Activated T-cell treated with anti-CD3 and anti-CD28 coated beads for 48 hours (primary cell): ENCODE data around the gene CTSA.
A peak's percentile ranks its signal among the peaks of the same experiment; 100 is the strongest.
"Not testable (repeated sequence)": the region's sequence is repeated elsewhere in the genome, so short reads cannot be mapped to it uniquely, and the experiment has no call there.

ENCODE experiments used
- DNase-seq: peaks from one replicate; pipeline ENCODE4 v3.0.0-alpha.2; 2020; ENCODE audit warnings: low read depth

Gene CTSA

DNA sequence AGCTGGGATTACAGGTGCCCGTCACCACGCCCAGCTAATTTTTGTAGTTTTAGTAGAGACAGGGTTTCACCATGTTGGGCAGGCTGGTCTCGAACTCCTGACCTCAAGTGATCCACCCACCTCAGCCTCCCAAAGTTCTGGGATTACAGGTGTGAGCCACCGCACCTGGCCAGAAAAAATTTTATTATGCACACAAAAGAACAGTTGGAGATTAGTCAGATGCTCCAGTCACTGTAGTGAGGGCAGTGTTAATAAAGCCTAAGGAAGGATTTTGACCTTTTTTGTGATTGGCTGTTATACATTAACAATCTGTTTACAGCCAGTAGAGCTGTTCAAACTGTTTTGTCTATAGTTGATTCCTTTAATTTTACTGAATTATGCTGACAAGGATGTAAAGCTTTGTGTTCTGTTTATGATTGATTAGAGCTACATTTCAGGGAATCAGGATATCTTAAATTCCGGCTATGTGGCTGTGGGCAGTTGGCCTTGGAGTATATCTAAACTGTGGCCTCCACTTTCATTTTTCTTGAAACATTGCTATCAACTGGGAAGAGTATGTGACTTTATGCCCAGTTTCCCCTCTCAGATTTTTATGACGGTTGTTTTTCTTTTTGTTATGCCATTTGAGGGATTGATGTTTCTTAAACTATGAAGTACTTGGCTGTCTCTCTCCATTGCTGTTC lies 23.9 kb upstream of the CTSA start:
- no peak for DNase-seq

DNA sequence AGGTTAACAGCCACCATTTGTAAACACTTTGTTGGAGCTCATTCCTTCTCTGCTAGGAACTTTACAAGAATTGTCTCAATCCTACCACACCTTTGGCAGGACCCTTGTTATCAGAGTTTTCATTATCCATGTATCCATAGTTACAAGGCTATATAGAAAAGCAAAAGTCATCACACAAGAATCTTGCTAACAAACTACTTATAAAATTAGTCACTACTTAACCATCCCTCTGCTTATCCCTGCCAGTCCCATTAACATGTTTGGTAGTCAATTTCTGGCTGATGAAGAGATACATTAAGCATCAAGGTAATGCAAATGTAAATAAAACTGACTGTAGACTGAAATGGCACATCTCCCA lies 23.3 kb upstream of the CTSA start:
- no peak for DNase-seq

GRCh38 chr20:45872626-45873025 lies 18.5 kb upstream of the CTSA start:
- no peak for DNase-seq

DNA sequence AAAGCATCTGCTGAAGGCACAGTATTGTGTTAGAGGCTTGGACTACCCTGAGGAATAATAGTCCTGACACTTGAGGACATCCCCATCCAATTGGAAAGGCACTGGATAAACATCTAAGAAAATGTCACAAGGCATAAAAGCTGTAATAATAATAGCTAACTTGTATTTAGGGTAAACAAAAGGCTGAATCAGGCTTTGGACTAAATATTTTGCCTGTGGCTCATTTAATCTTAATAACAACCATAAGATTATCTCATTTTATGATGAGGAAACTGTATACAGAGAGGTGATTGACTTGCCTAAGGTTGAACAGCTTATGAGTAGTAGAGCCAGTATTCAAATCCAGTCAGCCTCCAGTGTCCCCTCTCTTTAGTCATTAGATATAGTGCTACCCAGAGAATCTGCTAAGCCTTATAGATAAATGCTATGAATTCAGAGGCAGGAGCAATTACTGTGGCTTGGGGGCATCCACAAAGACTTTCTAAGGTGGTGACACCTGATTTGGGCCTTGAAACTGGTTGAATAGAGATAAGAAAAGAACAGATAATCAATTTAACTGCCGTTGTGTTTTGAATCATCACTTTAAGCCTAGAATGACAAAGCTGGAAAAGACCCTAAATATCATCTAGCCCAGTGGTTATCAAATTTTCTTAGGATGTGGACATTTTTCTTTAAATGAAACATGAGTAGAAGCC lies 17.6 kb upstream of the CTSA start:
- DNase-seq, result no peak

DNA sequence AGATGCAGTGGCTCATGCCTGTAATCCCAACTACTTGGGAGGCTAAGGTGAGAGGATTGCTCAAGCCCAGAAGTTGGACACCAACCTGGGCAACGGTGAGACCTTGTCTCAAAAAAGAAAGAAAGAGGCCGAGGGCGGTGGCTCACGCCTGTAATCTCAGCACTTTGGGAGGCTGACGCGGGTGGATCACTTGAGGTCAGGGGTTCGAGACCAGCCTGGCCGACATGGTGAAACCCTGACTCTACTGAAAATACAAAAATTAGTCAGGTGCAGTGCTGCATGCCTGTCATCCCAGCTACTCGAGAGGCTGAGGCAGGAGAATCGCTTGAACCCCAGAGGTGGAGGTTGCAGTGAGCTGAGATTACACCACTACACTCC lies 17.0 kb upstream of the CTSA start:
- DNase-seq, result not testable (repeated sequence)

GRCh38 chr20:45874576-45874975 lies 16.6 kb upstream of the CTSA start:
- DNase-seq, result no peak

DNA sequence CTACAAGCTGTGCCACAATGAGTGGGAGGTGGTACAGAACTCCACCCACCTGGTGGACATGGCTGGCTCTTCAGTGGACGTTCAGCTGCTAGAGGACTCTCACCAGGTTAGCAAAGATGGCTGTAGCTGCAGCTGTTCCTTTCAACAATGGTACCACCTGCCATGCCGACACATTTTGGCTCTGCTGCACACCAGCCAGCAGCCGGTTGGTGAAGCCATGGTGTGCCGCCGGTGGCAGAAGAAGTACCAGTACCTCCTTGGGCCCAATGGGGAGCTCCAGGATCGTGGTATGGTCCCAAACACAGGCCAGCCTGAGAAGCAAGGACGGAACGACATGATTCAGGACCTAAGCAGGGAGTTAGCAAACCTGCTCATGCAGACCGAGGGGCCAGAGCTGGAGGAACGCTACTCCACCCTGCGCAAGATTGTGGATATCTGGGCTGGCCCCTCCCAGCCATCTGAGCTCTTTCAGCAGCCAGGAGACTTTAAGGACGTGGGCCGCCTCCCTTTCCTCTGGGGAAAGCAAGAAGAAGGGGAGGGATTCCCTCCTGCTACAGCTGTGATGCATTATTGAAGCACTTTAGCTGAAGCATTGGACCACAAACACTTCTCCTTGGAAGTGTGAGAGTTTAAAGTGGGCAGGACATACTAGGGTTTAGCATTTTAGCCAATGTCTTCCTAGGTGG lies 12.9 kb upstream of the CTSA start:
- DNase-seq, result no peak

GRCh38 chr20:45880988-45881788 lies 9.9 kb upstream of the CTSA start, which contains the start of gene ZSWIM1:
Gene ZSWIM1 (plus strand): TSS chr20:45881227. CDS start chr20:45882593, 1,366 bp downstream.
- DNase-seq, result peak; percentile 96

DNA sequence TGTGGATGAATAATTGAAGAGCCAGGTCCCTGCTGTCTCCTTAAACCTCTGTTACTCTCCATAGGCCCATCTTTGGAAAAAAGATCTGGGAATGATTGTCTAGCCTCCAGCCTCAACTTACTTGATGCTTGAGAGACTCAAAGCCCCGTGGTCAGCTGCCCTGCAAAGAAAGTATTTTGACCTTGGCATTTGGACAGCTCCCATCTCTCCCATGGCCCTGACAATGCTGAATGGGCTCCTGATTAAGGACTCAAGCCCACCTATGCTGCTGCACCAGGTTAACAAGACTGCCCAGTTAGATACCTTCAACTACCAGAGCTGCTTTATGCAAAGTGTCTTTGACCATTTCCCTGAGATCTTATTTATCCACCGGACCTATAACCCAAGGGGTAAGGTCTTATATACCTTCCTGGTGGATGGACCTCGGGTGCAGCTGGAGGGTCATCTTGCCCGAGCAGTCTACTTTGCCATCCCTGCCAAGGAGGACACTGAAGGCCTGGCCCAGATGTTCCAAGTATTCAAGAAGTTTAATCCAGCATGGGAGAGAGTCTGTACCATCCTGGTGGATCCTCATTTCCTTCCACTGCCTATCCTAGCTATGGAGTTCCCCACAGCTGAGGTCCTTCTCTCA lies 8.6 kb upstream of the CTSA start:
- no peak for DNase-seq

- no peak for DNase-seq
These were observed 8.1 kb upstream of the CTSA start for GRCh38 chr20:45883100-45883469.

- DNase-seq, result no peak
These were observed 4.4 kb upstream of the CTSA start for GRCh38 chr20:45886590-45887345.

GRCh38 chr20:45887346-45887715 lies 3.8 kb upstream of the CTSA start, which contains the start of gene SPATA25:
Gene SPATA25 (minus strand): TSS chr20:45887622. CDS start chr20:45887590, 32 bp downstream.
- DNase-seq, result no peak

DNA sequence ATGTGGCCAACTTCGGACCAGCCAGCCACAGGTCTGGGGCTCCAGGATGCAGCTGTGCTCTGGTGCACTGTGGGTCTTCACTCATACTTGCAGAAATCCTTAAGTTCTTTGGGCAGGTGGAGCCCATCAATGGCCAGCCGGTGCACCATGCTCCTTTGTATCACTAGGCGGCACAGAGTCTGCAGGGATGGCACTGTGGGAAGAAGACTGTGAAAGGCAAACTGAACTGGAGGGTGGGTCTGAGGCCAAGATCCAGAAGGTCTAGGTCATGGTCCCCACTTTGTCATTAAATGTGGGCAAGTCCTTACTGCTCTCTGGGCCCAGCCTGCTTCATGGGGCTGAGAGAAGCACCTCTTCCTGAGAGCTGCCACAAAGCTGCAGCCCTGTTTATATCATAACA lies 2.5 kb upstream of the CTSA start:
- no peak for DNase-seq

- peak; percentile 49 for DNase-seq
These were observed 804 bp upstream of the CTSA start for GRCh38 chr20:45890077-45890984.

GRCh38 chr20:45892049-45892825 lies 1.1 kb downstream of the CTSA start:
- DNase-seq, result no peak

DNA sequence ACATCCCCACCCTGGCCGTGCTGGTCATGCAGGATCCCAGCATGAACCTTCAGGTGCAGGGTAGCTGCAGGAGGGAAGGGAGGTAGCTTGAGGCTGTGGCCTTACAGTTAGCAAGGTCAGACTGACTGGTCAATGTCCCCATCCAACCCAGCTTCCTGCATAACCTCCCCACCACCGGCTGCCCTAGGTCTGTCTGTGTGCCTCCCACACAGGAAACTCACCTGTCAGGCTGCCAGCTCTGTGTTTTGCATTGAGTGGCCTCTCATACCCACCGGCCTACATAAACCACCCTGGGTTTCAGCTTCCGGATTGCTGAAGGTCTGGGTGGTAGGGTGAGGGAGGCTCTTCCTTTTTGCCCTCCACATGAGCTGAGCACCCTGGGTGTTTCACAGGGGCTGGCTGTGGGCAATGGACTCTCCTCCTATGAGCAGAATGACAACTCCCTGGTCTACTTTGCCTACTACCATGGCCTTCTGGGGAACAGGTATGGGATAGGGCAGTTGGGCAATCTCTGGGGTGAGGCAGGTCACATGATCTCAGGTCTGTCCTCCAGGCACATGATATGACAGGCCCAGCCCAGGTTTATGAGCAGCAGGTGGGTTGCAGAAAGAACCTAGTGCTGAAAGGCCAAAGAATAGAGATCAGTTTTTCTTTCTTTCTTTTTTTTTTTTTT lies 1.8 kb downstream of the CTSA start:
- peak; percentile 8 for DNase-seq

DNA sequence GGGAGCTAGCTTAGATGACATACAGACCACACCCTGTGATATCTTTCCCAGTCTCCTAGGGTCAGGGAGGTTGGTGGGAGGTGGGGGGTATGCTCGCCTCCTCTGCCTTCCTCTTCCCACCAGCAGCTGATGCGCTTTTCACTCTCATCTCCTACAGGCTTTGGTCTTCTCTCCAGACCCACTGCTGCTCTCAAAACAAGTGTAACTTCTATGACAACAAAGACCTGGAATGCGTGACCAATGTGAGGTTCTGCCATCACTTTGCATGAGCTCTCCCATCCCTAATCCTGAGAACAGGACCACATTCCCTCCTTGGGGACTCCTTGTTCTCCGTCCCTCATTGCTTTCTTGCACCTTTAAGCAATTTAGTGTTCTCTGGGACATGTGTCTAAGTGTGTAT lies 2.7 kb downstream of the CTSA start:
- no peak for DNase-seq

- DNase-seq, result no peak
These were observed 3.7 kb downstream of the CTSA start for GRCh38 chr20:45894797-45895196.

GRCh38 chr20:45896641-45897161 lies 5.6 kb downstream of the CTSA start:
- DNase-seq, result no peak
